Measurements from ENCODE around the gene GALR3.

GALR3 gene

DNA sequence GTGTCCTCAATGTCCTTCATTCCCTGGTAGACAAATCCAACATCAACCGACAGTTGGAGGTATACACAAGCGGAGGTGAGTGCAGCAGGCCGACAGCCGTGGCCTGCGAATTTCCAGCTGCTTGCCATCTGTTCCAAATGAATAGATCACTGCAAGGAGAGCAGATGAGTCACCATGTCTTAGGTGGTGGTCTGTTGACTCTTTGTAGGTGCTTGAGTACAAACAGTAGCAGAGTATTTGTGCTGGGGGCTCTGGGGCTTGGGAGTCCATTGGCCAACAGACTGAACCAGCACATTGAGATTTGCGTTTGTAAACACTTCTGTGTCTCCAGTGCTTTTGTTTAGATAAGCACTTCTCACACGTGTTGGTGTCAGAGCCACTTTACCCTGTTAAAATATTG, 47.1 kb downstream of the GALR3 start:
- no peak for DNase-seq (ENCODE audit: low spot score)

Measured in globus pallidus (tissue), 1 donor.